Superior temporal gyrus (tissue), 1 donor: Measurements from ENCODE around the gene ARL6IP4.

Experiments used
- DNase-seq: peaks from one replicate; pipeline ENCODE4 v3.0.0-alpha.2; 2016; ENCODE audit errors: extremely low spot score

The ARL6IP4 gene

DNA sequence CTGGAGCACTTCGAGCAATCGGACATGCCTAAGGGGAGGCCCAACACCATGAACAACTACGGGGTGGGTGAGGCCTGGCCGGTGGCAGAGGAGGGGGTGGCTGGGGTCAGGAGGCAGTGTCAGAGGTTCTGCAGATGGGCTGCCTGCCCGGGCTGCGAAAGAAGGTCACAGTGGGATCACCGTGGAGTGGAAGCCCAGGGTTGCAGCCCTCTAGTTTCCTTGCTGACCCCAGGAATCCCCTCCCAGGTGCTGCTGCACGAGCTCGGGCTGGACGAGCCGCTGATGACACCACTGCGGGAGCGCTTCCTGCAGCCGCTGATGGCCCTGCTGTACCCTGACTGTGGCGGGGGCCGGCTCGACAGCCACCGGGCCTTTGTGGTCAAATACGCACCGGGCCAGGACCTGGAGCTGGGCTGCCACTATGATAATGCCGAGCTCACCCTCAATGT is 1.9 kb upstream of the ARL6IP4 start:
- no peak for DNase-seq

DNA sequence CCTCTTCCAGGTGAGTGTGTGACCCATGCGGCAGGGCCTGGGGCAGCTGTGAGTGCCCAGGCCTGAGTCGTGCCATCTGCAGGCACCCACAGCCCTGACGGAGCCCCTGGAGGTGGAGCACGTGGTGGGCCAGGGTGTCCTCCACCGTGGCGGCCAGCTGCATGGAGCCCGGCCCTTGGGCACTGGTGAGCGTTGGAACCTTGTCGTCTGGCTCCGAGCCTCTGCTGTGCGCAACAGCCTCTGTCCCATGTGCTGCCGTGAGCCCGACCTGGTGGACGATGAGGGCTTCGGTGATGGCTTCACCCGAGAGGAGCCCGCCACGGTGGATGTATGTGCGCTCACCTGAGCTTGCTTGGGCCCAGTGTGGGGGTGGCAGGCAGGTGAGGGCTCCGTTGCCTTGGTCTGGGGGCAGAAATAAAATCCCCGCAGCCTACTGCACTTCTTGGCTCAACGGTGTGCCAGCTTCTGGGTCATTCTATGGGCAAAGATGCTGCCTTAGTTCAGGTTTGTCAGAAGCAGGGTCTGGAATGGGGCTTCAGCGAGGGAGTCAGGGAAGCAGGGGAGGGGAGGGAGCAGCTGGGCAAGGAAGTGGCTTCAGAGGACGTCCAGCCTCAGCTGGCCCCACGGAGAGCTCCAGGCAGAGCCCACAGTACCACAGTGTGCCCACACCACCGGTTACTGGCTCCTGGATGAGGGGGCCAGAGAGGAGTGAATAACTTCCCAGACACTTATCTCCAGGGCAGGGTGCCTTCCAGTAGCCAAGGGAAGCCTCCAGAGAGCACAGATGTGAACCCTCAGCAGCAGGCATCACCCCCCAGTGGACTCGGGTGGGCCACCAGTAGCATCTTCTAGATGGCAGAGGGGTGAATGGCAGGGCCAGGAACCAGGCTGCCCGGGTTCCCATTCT is 1.2 kb upstream of the ARL6IP4 start:
- no peak for DNase-seq

GRCh38 chr12:122979908-122980182 is 636 bp upstream of the ARL6IP4 start:
- DNase-seq: no peak

DNA sequence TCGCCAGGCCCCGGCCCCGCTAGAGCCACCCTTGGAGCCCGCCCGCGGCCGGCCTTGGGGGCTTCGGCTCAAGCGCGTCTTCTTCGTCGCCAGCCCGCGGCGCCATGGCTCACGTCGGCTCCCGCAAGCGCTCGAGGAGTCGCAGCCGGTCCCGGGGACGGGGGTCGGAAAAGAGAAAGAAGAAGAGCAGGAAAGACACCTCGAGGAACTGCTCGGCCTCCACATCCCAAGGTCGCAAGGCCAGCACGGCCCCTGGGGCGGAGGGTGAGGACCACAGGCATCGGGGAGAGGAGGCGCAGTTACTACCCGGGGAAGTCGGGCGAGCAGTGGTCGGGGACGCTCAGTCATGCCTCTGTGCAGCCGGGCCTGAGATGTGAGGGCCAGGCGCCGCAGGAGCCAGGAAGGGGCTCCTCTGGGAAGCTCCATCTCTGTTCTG is 573 bp downstream of the ARL6IP4 start:
- peak; percentile 11 for DNase-seq

DNA sequence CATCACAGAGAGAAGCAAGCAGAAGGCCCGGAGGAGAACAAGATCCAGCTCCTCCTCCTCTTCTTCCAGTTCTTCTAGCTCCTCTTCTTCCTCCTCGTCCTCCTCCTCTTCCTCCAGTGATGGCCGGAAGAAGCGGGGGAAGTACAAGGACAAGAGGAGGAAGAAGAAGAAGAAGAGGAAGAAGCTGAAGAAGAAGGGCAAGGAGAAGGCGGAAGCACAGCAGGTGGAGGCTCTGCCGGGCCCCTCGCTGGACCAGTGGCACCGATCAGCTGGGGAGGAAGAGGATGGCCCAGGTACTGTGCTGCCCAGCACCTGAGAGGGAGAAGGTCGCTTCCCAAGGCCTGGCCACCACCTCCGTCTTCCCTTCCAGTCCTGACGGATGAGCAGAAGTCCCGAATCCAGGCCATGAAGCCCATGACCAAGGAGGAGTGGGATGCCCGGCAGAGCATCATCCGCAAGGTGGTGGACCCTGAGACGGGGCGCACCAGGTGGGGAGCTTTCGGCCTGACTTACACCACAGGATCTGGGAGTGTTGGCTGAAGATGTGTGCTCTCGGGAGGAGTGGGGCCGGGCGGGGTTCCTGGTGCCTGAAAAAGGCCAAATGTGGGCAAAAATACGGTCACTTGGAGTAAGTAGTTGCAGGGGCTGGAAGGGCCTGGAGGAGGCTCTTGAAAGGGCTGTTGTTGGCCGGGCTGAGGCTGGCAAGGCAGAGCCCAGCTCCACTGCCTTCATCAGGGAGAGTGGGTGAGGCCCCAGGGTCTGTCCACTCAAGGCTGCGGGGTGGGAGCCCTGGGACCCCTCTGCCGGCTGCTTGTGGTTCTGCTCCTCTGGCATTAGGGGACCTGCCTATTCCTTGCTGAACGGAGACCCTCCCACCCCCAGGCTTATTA is 1.4 kb downstream of the ARL6IP4 start:
- DNase-seq: no peak

- no peak for DNase-seq
Measured at GRCh38 chr12:122982477-122982815, 2.0 kb downstream of the ARL6IP4 start.

DNA sequence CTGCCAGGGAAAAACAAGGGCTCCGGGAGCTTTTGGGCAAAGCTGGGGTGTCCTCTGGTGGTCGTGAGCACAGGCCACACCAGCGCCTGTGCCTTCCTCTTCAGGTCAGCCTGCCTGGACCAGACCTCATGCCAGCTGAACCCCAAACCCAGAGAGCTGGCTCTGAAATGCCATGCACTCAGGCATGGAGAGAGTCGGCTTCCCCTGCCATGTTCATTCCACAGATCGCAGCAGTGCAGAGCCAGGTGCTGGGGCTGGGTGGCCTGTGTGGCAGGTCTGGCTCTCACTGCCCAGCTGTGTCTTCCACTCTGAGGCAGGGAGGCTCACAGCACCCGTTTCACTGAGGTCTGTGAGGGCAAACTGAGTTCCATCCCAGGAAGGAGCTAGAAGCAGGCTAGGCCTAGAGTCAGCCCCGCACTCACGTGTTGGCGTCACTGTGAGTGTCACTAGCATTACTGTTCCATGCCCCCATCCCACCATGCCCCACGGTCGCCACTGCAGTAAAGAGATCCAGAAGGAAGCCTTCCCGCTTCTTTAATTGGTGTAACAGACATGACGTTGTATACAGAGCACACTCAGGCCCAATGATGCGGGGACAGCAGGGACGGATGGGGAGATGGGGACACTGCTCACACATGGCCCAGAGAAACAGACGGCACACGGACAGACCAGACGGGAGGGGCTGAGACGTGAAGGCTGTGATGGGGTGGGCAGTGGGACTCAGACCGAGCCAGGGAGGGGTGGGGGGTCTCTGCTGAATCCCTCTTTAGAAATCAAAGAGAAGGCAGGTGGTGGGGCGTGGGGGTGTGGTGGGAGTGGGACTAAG is 2.7 kb downstream of the ARL6IP4 start:
- no peak for DNase-seq

GRCh38 chr12:122983789-122984515 is 3.5 kb downstream of the ARL6IP4 start:
- peak; percentile 12 for DNase-seq

DNA sequence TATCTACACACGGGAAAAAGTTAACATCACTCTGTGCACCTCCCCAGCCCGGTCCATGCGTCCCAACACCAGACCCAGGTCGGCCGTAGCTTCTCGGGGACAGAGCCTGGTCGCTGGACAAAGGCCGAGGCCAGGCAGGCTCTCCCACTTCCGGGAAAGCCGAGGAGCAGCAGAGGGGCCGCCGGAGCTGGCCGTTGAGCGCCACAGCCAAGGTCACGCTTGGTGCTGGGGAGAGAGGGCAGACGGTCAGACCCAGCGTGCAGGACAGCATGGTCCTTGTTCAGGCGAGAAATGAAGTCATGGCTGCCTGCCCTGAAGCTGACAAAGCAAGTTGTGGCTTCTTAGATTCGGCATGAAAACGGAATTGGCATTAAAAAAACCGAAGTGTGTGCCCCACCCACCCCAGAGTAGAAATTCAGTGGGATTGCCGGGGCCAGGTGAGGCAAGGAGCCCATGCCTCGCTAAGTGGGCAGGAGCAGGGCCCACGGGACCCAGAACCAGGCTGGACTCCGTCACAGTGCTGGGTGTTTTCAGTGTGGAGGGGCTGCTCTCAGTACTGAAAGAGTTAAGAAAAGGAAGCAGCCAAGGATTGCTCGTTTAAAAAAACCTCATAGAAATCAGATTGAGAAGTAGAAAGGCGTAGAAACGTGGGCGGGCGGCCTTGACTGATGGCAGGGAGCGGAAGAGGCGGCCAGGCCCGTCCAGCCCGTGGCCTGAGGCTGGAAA is 4.3 kb downstream of the ARL6IP4 start:
- DNase-seq: peak; percentile 23

DNA sequence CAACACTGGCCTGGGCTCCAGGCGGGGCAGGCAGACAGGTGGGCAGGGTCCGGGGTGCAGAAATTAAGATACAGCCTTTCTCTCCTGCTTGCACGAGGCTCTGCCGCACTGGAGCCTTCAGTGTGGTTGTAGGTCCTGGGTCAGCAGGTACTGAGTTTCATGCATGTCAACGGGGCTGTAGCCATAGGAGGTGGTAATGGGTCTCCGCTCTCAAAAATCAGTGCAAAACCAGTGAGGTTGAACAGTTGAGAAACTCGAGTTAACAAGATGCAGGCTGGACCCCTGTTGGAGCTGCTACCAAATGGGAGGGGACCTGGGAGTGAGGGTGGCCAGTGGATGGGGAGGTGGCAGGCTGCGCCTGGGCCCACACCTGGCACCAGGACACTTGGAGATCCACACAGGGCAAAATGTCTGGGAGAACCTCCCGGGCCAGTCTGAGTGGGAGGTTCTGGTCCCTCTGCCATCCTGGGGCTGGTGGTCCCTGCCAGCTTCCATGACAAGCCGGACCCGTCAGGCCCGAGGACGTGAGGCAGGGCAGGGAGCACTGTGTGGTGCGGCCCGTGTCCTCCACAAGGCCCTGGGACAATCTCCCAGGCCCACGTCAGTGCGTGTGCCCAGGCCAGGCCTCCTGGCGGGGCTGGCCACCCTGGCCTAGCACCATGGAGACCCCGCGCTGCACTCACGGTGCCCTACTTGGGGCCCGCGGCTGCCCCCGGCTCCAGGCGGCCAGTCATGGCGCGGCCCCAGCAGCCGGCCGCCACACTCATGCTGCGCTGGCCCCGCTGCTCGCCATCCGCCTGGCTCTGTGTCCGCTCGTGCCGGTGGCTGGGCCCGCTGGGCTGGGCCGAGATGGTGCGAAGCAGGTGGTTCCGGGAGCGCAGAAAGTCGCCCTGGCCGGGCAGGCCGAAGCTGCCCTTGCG is 5.1 kb downstream of the ARL6IP4 start:
- no peak for DNase-seq

DNA sequence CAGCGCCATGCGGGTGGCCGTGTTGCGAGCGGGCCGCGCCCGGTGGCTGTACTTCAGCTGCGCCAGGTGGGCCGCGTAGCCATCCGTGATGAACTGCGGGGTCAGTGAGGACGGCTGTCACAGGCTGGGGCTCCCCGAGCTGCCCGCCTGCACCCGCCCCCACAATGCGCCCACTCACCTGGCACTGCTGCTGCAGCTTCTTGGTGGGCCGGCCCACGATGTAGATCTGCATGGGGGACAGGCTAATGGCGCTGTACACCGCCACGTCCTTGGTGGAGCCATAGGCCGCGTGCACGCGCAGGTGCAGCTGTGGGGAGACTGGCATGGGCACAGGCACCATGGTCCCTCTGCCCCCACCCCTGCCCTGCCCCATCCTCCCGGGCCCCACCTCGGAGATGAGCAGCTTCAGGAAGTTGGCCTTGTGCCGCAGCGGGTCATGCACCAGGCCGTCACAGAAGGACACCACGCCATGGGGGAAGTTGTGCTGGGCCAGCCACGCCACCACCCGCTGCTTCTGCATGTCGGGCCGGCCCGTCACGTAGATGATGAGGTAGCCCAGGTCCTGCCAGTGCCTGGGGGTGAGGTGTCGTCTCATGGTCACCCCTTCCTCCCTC is 5.9 kb downstream of the ARL6IP4 start:
- no peak for DNase-seq

GRCh38 chr12:122987086-122987951 is 6.8 kb downstream of the ARL6IP4 start:
- DNase-seq: no peak

DNA sequence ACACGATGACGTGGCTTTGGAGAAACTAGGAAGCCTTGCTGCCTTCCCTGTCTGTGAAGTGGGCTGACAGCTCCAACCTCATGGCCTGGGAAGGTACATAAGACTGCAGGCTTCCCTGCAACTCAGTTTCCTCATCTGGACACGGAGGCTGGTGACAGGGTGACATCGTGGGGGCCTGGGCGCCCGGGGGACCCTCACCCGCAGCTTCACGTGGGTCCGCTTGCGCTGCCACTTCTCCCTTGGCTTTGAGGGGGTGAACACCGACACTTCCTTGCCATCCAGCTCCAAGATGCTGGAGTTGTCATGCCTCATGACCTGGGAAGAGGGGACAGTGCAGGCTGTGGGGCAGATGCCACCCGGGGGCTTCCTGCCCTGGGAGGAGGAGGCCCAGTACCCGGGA is 7.6 kb downstream of the ARL6IP4 start:
- no peak for DNase-seq

GRCh38 chr12:122988612-122989212 is 8.2 kb downstream of the ARL6IP4 start:
- DNase-seq: no peak

DNA sequence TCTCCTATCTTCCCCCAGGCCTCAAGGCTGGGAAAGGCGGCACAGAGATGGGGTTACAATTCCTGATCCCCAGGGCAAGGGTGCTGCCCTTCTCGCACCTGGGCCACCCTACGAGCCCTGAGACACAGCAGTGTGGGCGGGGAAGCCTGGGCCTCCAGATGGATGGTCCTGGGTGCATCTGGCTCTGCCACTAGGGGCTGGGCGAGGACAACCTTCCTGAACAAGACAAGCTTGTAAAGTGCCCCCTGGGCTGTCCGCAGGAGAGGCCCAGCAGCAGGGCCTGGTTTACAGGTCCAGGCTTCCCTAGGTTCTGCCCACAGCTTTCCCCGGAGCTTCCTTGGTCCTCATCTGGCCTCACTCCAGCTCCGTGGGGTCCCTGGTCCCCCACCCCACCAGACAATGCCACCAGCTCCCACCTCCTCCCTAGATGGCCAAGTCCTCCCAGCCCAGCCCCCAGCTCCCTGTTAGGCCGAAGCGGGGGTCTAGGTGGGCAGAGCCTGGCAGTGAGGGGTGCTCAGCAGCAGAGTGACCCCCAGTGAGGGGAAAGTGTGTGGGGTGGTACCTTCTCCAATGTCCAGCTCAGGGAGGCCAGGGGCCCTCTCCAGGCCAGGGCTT is 8.9 kb downstream of the ARL6IP4 start:
- DNase-seq: no peak

DNA sequence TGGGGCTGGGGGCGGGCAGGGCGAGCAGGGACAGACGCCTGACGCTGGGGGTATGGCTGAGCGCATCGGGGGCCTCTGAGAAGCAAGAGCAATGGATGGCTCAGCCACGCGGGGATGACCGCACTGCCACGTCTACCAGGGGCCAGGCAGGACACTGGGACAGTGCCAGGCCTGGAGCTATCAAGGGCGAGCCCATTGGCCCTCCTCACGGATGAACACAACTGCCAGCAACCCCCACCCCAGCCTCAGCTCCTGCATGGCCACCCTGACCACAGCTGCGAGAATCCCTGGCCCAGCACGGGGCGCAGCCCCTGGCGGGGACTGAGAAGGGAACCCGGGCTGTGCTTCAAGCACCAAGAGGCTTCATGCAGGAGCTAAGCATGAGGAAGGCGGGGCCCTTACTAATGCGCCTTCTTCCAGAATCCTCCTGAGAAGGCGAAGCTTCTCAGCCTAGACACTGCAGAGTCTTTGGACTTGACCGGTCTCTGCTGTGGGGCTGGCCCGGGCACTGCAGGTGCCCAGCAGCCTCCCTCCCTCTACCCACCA is 9.5 kb downstream of the ARL6IP4 start:
- DNase-seq: no peak

- DNase-seq: no peak
Measured at GRCh38 chr12:122990561-122990960, 10.1 kb downstream of the ARL6IP4 start.
